A549 (cell line): ENCODE measurements around the gene PRDM5. TPM values are rescaled to one million over a fixed set of nuclear protein-coding genes. Genes with fewer than 3 reads are reported as not detected.

Source experiments
- ATAC-seq, 2 experiments: fragments of 200-7000 bp in 1 of 2; fragments of >200 bp in 1 of 2; cut with Nextera tagmentation in 1 of 2; cut with Tn5 transposase in 1 of 2; 3 replicates each; pipeline versions ENCODE4 v1.8.0 to v1.9.1; 2018 to 2020; ENCODE audit warnings: mild to moderate bottlenecking in 1 of 2, moderate library complexity in 1 of 2
- CTCF ChIA-PET: fragments of 300-600 bp; sonication (Branson Sonifier 250); formaldehyde crosslinking; extraction: SDS; loops from one replicate; lab custom pipeline; 2021; ENCODE audit warnings: antibody characterized with exemption, inconsistent platforms; lab: Yijun Ruan, JAX
- POLR2A ChIA-PET: fragments of 350-600 bp; formaldehyde crosslinking; extraction: SDS; loops from one replicate; lab custom pipeline; 2021; ENCODE audit warnings: antibody characterized with exemption, inconsistent platforms; lab: Yijun Ruan, JAX
- DNase-seq, 2 experiments: peaks; one replicate each; pipeline versions ENCODE4 v3.0.0 to v3.0.0-alpha.2; 2011 to 2016; ENCODE audit warnings: low read depth in 1 of 2, low spot score in 1 of 2
- FAIRE-seq: peaks from 2 replicates; lab custom pipeline; 2011; peaks lifted over from hg19 to GRCh38; lab: Jason Lieb, UNC
- H3K27ac ChIP-seq, 2 experiments: fragments of >200 bp; sonication (Bioruptor Twin); formaldehyde crosslinking; 3 replicates each; pipeline ENCODE4 v1.5.1; 2016 to 2017
- H3K4me1 ChIP-seq: fragments of >200 bp; sonication (Bioruptor Twin); formaldehyde crosslinking; 3 replicates; pipeline ENCODE4 v1.6.1; 2016
- H3K4me2 ChIP-seq: fragments of >200 bp; sonication (Bioruptor Twin); formaldehyde crosslinking; 3 replicates; pipeline ENCODE4 v1.6.1; 2016
- H3K4me3 ChIP-seq: fragments of >200 bp; sonication (Bioruptor Twin); formaldehyde crosslinking; 3 replicates; pipeline ENCODE4 v1.5.1; 2016
- H3K9me3 ChIP-seq: fragments of >200 bp; sonication (Bioruptor Twin); formaldehyde crosslinking; 3 replicates; pipeline ENCODE4 v1.6.1; 2016
- BHLHE40 ChIP-seq: IDR thresholded peaks from 2 replicates; pipeline ENCODE4 v1.6.1; 2012; ENCODE audit warnings: low read depth, low read length, inconsistent platforms
- CEBPB ChIP-seq, 2 experiments: fragments of >200 bp in 1 of 2; sonication (Bioruptor Twin) in 1 of 2; formaldehyde crosslinking in 1 of 2; IDR thresholded peaks; 2 replicates each; pipeline ENCODE4 v1.6.1; 2012 to 2016
- CHD2 ChIP-seq: fragments of 150-350 bp; IDR thresholded peaks from 2 replicates; pipeline ENCODE4 v1.6.1; 2014; ENCODE audit warnings: low read length; ENCODE audit not compliant: partially characterized antibody
- EHF ChIP-seq: fragments of 250-450 bp; sonication (Bioruptor Pico); IDR thresholded peaks from 2 replicates; pipeline ENCODE4 v1.5.0; 2020; ENCODE audit warnings: mild to moderate bottlenecking
- ESRRA ChIP-seq: fragments of 150-350 bp; IDR thresholded peaks from 2 replicates; pipeline ENCODE4 v1.6.1; 2014; ENCODE audit warnings: mild to moderate bottlenecking, low read length, borderline replicate concordance
- HOXB13 ChIP-seq: fragments of 250-450 bp; sonication (Bioruptor Pico); IDR thresholded peaks from 2 replicates; pipeline ENCODE4 v1.5.0; 2020; ENCODE audit warnings: low read depth, mild to moderate bottlenecking, moderate library complexity
- JUNB ChIP-seq: fragments of >200 bp; sonication (Bioruptor Twin); formaldehyde crosslinking; IDR thresholded peaks from 2 replicates; pipeline ENCODE4 v1.6.1; 2016
- KDM5A ChIP-seq: fragments of 200-600 bp; sonication (generic); IDR thresholded peaks from 2 replicates; pipeline ENCODE4 v1.6.1; 2016; ENCODE audit warnings: antibody characterized with exemption, mild to moderate bottlenecking
- MAFK ChIP-seq: fragments of 450-650 bp; IDR thresholded peaks from 2 replicates; pipeline ENCODE4 v1.6.1; 2014; ENCODE audit not compliant: partially characterized antibody
- MAZ ChIP-seq: fragments of 150-350 bp; IDR thresholded peaks from 2 replicates; pipeline ENCODE4 v1.6.1; 2014; ENCODE audit warnings: antibody characterized with exemption, low read depth, low read length, borderline replicate concordance
- PHF8 ChIP-seq: fragments of 200-600 bp; sonication (generic); IDR thresholded peaks from 2 replicates; pipeline ENCODE4 v1.6.1; 2016; ENCODE audit warnings: low read depth, mild to moderate bottlenecking, antibody characterized with exemption, moderate library complexity, borderline replicate concordance
- RCOR1 ChIP-seq: fragments of 150-350 bp; IDR thresholded peaks from 2 replicates; pipeline ENCODE4 v1.6.1; 2014; ENCODE audit warnings: antibody characterized with exemption, low read length, low read depth
- RNF2 ChIP-seq: fragments of 200-600 bp; sonication (generic); IDR thresholded peaks from 2 replicates; pipeline ENCODE4 v1.6.1; 2016; ENCODE audit warnings: low read depth, mild to moderate bottlenecking, antibody characterized with exemption, moderate library complexity, borderline replicate concordance
- SREBF2 ChIP-seq: fragments of 450-650 bp; IDR thresholded peaks from 2 replicates; pipeline ENCODE4 v1.6.1; 2014; ENCODE audit warnings: mild to moderate bottlenecking, moderate library complexity
- ZC3H11A ChIP-seq: fragments of 450-650 bp; IDR thresholded peaks from 2 replicates; pipeline ENCODE4 v1.6.1; 2014; ENCODE audit warnings: antibody characterized with exemption, mild to moderate bottlenecking
- WGBS: methylation state at CpG from one replicate; pipeline ENCODE4 v1.1.6; 2017; ENCODE audit errors: missing lambda C conversion rate; 5-methylcytosine and 5-hydroxymethylcytosine counted together
- polyA plus RNA-seq, 4 experiments: library from polyadenylated mRNA; depleted of rRNA in 3 of 4; stranded (reverse); fragments of >200 nt; fragmentation: RNase III in 1 of 4; extraction: RNeasy Plus Mini Kit Qiagen cat#74134 plus additional on column Dnase treatment in 1 of 4; gene quantifications; 2 replicates in 3 of 4; 3 replicates in 1 of 4; pipeline ENCODE4 v1.2.3, GENCODE V29; 2011 to 2017
- TF ChIP-seq, protein P1 (sequence below): IDR thresholded peaks from 2 replicates; pipeline ENCODE4 v1.6.1; 2012; ENCODE audit warnings: low read depth, borderline replicate concordance
- TF ChIP-seq, protein P2 (sequence below): fragments of >200 bp; sonication (Bioruptor Twin); formaldehyde crosslinking; IDR thresholded peaks from 3 replicates; pipeline ENCODE4 v1.6.1; 2016
- TF ChIP-seq, protein P3 (sequence below): fragments of 250-450 bp; sonication (Bioruptor Pico); IDR thresholded peaks from 2 replicates; pipeline ENCODE4 v1.5.0; 2020; ENCODE audit warnings: low read depth, mild to moderate bottlenecking, moderate library complexity
- TF ChIP-seq, protein P4 (sequence below): fragments of >200 bp; sonication (Bioruptor Twin); formaldehyde crosslinking; IDR thresholded peaks from 3 replicates; pipeline ENCODE4 v1.5.1; 2016
- TF ChIP-seq, protein P5 (sequence below): IDR thresholded peaks from 2 replicates; pipeline ENCODE4 v1.6.1; 2012
- TF ChIP-seq, protein P6 (sequence below): fragments of 250-450 bp; sonication (Bioruptor Pico); IDR thresholded peaks from 2 replicates; pipeline ENCODE4 v1.5.0; 2021; ENCODE audit warnings: mild to moderate bottlenecking, moderate library complexity, borderline replicate concordance
- TF ChIP-seq, protein P7 (sequence below): fragments of 200-600 bp; sonication (generic); IDR thresholded peaks from 2 replicates; pipeline ENCODE4 v1.6.1; 2016; ENCODE audit warnings: antibody characterized with exemption, mild to moderate bottlenecking, moderate library complexity

Gene PRDM5
- polyA plus RNA-seq, 2 of the 4 experiments (the other 2 are of a cell fraction), result 6.5 to 12.9 TPM

DNA sequence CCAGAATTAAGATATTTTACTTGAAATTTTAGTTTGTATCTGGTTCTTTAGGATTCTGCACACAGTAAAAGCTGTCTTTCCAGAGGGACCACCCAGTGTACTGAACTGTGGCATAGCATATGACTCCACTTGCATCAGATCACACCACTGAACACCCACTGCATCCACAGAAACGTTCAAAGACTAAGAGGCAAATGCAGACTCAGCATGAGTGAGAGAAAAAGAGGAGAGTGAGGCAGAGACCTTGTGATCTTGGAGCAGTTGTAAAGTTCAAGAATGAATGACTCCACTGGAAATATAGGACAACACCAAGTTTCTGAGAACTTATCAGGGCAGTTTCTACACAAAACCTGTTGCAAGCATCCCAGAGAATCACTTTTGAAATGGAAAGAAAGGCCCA lies 20.8 kb downstream of the PRDM5 start:
- ATAC-seq (no peak), DNase-seq (no peak), FAIRE-seq (no peak)
- Histone ChIP-seq H3K4me3 (no peak overlapping the region), H3K4me2 (no peak overlapping the region), H3K9me3 (no peaks in the 10 kb centered on the region), H3K27ac (no peak overlapping the region), H3K4me1 (no peaks in the 10 kb centered on the region)
- ChIA-PET CTCF (no interaction called here), POLR2A (no interaction called here)
- no peak for TF ChIP-seq PHF8
- no peak for TF ChIP-seq MAFK
- TF ChIP-seq CEBPB (IDR thresholded peaks at IDR 0.05), result no peak
- TF ChIP-seq, protein P1, sequence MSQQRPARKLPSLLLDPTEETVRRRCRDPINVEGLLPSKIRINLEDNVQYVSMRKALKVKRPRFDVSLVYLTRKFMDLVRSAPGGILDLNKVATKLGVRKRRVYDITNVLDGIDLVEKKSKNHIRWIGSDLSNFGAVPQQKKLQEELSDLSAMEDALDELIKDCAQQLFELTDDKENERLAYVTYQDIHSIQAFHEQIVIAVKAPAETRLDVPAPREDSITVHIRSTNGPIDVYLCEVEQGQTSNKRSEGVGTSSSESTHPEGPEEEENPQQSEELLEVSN, result no peak
- TF ChIP-seq JUNB, result no peak
- no peak for TF ChIP-seq ESRRA
- TF ChIP-seq ZC3H11A, result no peak
- no peak for TF ChIP-seq CHD2
- no peak for TF ChIP-seq BHLHE40
- TF ChIP-seq KDM5A, result no peak
- TF ChIP-seq, protein P2, sequence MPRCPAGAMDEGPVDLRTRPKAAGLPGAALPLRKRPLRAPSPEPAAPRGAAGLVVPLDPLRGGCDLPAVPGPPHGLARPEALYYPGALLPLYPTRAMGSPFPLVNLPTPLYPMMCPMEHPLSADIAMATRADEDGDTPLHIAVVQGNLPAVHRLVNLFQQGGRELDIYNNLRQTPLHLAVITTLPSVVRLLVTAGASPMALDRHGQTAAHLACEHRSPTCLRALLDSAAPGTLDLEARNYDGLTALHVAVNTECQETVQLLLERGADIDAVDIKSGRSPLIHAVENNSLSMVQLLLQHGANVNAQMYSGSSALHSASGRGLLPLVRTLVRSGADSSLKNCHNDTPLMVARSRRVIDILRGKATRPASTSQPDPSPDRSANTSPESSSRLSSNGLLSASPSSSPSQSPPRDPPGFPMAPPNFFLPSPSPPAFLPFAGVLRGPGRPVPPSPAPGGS, result no peak
- TF ChIP-seq SREBF2, result no peak
- no peak for TF ChIP-seq EHF
- no peak for TF ChIP-seq MAZ
- TF ChIP-seq, protein P3, sequence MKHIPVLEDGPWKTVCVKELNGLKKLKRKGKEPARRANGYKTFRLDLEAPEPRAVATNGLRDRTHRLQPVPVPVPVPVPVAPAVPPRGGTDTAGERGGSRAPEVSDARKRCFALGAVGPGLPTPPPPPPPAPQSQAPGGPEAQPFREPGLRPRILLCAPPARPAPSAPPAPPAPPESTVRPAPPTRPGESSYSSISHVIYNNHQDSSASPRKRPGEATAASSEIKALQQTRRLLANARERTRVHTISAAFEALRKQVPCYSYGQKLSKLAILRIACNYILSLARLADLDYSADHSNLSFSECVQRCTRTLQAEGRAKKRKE (CRISPR knock-in tag), result no peak
- TF ChIP-seq, protein P4, sequence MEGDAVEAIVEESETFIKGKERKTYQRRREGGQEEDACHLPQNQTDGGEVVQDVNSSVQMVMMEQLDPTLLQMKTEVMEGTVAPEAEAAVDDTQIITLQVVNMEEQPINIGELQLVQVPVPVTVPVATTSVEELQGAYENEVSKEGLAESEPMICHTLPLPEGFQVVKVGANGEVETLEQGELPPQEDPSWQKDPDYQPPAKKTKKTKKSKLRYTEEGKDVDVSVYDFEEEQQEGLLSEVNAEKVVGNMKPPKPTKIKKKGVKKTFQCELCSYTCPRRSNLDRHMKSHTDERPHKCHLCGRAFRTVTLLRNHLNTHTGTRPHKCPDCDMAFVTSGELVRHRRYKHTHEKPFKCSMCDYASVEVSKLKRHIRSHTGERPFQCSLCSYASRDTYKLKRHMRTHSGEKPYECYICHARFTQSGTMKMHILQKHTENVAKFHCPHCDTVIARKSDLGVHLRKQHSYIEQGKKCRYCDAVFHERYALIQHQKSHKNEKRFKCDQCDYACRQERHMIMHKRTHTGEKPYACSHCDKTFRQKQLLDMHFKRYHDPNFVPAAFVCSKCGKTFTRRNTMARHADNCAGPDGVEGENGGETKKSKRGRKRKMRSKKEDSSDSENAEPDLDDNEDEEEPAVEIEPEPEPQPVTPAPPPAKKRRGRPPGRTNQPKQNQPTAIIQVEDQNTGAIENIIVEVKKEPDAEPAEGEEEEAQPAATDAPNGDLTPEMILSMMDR, result no peak
- TF ChIP-seq RNF2, result no peak
- no peak for TF ChIP-seq RCOR1
- 88% methylated on average over 1 of the region's 1 CpG for WGBS

DNA sequence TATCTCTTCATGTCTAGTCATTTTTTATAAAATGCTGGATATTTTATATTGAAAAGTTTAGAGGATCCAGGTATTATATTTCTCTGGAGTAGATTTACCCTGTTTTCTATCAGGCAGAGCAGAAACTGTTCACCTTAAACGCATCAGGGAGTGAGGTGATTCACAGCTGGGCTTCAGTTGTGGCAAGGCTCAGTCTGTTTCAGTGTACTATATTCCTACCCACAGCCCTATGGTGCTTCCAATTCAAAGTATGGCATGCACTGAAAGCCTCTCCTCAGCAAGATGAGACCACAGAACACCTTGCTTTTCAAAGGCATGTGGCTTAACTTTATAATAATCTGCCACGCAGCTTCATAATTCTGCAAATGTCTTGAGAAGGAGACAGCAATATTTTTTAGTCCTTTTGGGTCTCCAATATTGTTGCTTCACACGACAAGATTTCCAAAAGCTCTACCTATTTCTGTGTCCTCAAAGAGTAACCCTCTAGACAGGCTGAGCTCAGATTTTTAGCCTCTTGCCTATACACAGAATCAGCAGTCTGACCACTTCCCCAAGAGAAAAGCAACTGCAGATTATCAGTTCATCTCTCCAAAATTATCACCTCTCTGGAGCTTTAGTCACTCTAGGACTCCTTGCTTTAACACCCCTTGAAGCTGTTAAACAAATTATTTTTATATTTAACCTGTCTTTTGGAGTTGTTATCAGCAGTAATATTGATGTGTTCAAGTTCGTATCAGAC lies 24.4 kb downstream of the PRDM5 start:
- TF ChIP-seq CHD2 (no peak), EHF (no peak), HOXB13 (CRISPR knock-in tag) (no peak), MAFK (no peak)
- TF ChIP-seq, protein P2, result no peak
- TF ChIP-seq, protein P5, sequence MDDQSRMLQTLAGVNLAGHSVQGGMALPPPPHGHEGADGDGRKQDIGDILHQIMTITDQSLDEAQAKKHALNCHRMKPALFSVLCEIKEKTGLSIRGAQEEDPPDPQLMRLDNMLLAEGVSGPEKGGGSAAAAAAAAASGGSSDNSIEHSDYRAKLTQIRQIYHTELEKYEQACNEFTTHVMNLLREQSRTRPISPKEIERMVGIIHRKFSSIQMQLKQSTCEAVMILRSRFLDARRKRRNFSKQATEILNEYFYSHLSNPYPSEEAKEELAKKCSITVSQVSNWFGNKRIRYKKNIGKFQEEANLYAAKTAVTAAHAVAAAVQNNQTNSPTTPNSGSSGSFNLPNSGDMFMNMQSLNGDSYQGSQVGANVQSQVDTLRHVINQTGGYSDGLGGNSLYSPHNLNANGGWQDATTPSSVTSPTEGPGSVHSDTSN, result no peak
- TF ChIP-seq, protein P6, sequence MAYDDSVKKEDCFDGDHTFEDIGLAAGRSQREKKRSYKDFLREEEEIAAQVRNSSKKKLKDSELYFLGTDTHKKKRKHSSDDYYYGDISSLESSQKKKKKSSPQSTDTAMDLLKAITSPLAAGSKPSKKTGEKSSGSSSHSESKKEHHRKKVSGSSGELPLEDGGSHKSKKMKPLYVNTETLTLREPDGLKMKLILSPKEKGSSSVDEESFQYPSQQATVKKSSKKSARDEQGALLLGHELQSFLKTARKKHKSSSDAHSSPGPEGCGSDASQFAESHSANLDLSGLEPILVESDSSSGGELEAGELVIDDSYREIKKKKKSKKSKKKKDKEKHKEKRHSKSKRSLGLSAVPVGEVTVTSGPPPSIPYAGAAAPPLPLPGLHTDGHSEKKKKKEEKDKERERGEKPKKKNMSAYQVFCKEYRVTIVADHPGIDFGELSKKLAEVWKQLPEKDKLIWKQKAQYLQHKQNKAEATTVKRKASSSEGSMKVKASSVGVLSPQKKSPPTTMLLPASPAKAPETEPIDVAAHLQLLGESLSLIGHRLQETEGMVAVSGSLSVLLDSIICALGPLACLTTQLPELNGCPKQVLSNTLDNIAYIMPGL, result no peak
- TF ChIP-seq, protein P7, sequence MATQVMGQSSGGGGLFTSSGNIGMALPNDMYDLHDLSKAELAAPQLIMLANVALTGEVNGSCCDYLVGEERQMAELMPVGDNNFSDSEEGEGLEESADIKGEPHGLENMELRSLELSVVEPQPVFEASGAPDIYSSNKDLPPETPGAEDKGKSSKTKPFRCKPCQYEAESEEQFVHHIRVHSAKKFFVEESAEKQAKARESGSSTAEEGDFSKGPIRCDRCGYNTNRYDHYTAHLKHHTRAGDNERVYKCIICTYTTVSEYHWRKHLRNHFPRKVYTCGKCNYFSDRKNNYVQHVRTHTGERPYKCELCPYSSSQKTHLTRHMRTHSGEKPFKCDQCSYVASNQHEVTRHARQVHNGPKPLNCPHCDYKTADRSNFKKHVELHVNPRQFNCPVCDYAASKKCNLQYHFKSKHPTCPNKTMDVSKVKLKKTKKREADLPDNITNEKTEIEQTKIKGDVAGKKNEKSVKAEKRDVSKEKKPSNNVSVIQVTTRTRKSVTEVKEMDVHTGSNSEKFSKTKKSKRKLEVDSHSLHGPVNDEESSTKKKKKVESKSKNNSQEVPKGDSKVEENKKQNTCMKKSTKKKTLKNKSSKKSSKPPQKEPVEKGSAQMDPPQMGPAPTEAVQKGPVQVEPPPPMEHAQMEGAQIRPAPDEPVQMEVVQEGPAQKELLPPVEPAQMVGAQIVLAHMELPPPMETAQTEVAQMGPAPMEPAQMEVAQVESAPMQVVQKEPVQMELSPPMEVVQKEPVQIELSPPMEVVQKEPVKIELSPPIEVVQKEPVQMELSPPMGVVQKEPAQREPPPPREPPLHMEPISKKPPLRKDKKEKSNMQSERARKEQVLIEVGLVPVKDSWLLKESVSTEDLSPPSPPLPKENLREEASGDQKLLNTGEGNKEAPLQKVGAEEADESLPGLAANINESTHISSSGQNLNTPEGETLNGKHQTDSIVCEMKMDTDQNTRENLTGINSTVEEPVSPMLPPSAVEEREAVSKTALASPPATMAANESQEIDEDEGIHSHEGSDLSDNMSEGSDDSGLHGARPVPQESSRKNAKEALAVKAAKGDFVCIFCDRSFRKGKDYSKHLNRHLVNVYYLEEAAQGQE, result no peak
- Histone ChIP-seq H3K4me3 (no peak overlapping the region), H3K9me3 (no peaks in the 10 kb centered on the region), H3K4me2 (no peak overlapping the region), H3K4me1 (no peaks in the 10 kb centered on the region), H3K27ac (no peak overlapping the region)
- FAIRE-seq, result no peak
- ATAC-seq, result no peak
- WGBS, result 87% methylated on average over 4 of the region's 4 CpGs
- no peak for DNase-seq
- ChIA-PET POLR2A (no interaction called here), CTCF (no interaction called here)
